ENCODE measurements around the gene SGCD.

DNA sequence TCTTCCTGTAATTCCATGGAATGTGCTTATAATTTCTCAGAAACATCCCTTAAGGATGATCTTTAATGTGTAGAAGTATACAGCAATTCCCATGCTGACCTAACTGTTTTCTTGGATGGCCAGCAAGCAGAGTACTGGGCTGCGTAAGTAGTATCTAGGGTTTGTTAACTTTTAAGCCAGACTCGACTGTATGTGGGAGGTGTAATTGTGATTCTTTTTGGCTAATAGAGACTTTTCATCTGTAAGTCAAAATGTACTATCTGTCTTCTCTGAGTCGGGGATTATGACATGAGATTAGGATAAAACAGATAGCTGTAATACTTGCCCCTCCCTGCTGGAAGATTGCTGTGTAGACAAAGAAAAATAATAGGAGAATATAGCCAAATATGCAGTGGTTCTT lies 169.3 kb downstream of the SGCD start:
- TF ChIP-seq, protein P1, sequence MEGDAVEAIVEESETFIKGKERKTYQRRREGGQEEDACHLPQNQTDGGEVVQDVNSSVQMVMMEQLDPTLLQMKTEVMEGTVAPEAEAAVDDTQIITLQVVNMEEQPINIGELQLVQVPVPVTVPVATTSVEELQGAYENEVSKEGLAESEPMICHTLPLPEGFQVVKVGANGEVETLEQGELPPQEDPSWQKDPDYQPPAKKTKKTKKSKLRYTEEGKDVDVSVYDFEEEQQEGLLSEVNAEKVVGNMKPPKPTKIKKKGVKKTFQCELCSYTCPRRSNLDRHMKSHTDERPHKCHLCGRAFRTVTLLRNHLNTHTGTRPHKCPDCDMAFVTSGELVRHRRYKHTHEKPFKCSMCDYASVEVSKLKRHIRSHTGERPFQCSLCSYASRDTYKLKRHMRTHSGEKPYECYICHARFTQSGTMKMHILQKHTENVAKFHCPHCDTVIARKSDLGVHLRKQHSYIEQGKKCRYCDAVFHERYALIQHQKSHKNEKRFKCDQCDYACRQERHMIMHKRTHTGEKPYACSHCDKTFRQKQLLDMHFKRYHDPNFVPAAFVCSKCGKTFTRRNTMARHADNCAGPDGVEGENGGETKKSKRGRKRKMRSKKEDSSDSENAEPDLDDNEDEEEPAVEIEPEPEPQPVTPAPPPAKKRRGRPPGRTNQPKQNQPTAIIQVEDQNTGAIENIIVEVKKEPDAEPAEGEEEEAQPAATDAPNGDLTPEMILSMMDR (conservative IDR thresholded peaks at IDR 0.05): no peak
- no peak for TF ChIP-seq ZFX (IDR thresholded peaks at IDR 0.05)

All from C4-2B (cell line).